Astrocyte of the cerebellum (primary cell): ENCODE measurements around the gene RWDD2A.

Source experiments
- DNase-seq: peaks from one replicate; pipeline ENCODE4 v3.0.0-alpha.2; 2011; ENCODE audit warnings: low read depth
- H3K4me3 ChIP-seq: 2 replicates; pipeline ENCODE4 v1.5.1; 2011; ENCODE audit warnings: mild to moderate bottlenecking, low read depth, low read length, moderate library complexity
- CTCF ChIP-seq: IDR thresholded peaks from 2 replicates; pipeline ENCODE4 v1.5.1; 2012; ENCODE audit warnings: low read length, low read depth, moderate library complexity, mild to moderate bottlenecking; ENCODE audit errors: missing control alignments
- in situ Hi-C: cut with HindIII; loops from 2 replicates; pipeline ENCODE4 v1.10.0; 2017; ENCODE audit warnings: low sequenced_read_pairs

Gene RWDD2A

GRCh38 chr6:83167726-83168278 is 25.4 kb upstream of the RWDD2A start:
- no peak overlapping the region for H3K4me3 ChIP-seq
- in situ Hi-C loops: loop anchor here (5.0 kb wide), 1 partner anchor 36 kb away; no protein-coding TSS in a partner anchor
- DNase-seq: no peak
- TF ChIP-seq CTCF: no peak

DNA sequence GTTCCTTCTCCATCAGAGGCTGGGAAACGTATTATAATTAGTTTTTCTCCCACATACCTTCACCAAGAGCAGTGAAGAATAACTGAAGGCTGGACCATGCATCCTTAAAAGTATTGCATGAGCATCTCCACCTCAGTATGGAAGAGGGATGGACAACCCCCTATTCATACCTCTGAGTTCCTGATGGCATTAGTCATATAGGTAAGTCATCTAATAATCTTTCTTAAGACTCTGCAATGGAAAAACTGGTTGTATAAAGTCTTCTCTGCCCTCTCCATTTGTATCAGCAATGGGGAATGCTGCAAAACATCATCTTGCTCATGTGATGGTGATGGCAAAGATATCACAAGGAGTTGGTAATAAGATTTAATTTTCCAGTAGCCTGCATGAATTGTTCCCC is 24.6 kb upstream of the RWDD2A start:
- H3K4me3 ChIP-seq: no peak overlapping the region
- TF ChIP-seq CTCF: no peak
- DNase-seq: no peak
- in situ Hi-C loops: loop anchor here (5.0 kb wide), 1 partner anchor 36 kb away; no protein-coding TSS in a partner anchor

DNA sequence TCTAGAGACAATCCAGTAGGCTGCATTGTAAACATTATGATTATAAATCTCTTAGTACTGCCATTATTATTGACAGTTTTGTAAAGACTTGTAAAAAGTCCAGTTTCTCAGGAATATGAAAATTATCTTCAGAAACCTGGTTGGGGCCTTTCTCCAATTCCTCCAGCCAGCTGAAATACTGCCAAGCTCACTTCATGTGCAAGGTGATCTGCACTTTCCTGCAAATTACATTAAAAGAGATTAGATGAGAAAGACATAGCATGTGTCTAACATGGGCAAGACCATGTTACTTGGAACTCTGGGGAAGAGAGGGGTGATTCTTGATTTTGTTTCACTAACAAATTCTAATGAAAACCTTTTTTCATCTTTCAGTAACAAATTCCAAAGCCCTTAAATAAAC is 24.1 kb upstream of the RWDD2A start:
- no peak overlapping the region for H3K4me3 ChIP-seq
- in situ Hi-C loops: loop anchor here (5.0 kb wide), 1 partner anchor 37 kb away; no protein-coding TSS in a partner anchor
- no peak for DNase-seq
- TF ChIP-seq CTCF: no peak

- H3K4me3 ChIP-seq: no peak overlapping the region
- TF ChIP-seq CTCF: no peak
- no peak for DNase-seq
- in situ Hi-C loops: loop anchor here (5.0 kb wide), 1 partner anchor 37 kb away; no protein-coding TSS in a partner anchor
These were observed 23.6 kb upstream of the RWDD2A start for GRCh38 chr6:83169511-83169910.

DNA sequence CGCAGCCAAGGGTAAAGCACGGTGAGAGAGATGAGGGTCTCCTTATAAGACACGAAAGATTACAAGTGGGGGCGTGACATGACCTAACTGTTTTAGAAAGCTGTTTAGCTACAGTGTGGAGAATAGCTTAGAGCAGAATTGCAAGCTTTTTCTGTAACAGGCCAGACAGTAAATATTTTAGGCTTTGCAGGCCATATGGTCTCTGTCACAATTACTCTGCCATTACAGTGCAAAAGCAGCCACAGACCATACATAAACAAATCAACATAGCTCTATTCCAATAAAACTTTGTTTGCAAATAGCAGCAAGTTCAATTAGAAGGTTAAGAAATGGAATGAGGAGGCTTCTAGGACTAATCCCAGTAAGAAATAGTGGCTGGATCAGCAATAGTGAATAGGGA is 16.9 kb upstream of the RWDD2A start:
- no peak for TF ChIP-seq CTCF
- no peak overlapping the region for H3K4me3 ChIP-seq
- in situ Hi-C loops: no loop called here
- DNase-seq: no peak

GRCh38 chr6:83180426-83180950 is 12.7 kb upstream of the RWDD2A start:
- in situ Hi-C loops: no loop called here
- no peak for DNase-seq
- TF ChIP-seq CTCF: no peak
- H3K4me3 ChIP-seq: no peak overlapping the region
